H9 (cell line): ENCODE data around the gene ATRIP. TPM values are rescaled to one million over a fixed set of nuclear protein-coding genes. Genes with fewer than 3 reads are reported as not detected.
A peak's percentile ranks its signal among the peaks of the same experiment; 100 is the strongest.

Experiments
- DNase-seq: peaks from one replicate; pipeline ENCODE4 v3.0.0-alpha.2; 2017
- H2AFZ ChIP-seq: one replicate; pipeline ENCODE4 v1.6.1; 2013; ENCODE audit warnings: mild to moderate bottlenecking, low read length, control low read depth, moderate library complexity
- H2AK5ac ChIP-seq: 2 replicates; pipeline ENCODE4 v1.6.1; 2013; ENCODE audit warnings: low read length, control low read depth, mixed read lengths; ENCODE audit not compliant: insufficient read length
- H2BK120ac ChIP-seq: one replicate; pipeline ENCODE4 v1.6.1; 2013; ENCODE audit warnings: low read depth, mild to moderate bottlenecking, low read length, control low read depth, inconsistent platforms; ENCODE audit not compliant: poor library complexity, severe bottlenecking
- H2BK12ac ChIP-seq: 2 replicates; pipeline ENCODE4 v1.6.1; 2013; ENCODE audit warnings: low read length, control low read depth, mixed read lengths, low read depth; ENCODE audit not compliant: insufficient read length
- H2BK15ac ChIP-seq: 2 replicates; pipeline ENCODE4 v1.6.1; 2013; ENCODE audit warnings: low read depth, low read length, control low read depth
- H2BK20ac ChIP-seq: one replicate; pipeline ENCODE4 v1.6.1; 2013; ENCODE audit warnings: low read depth, mild to moderate bottlenecking, low read length, control low read depth, inconsistent platforms; ENCODE audit not compliant: poor library complexity, severe bottlenecking
- H2BK5ac ChIP-seq: 2 replicates; pipeline ENCODE4 v1.6.1; 2013; ENCODE audit warnings: low read length, control low read depth, mixed read lengths; ENCODE audit not compliant: insufficient read length
- H3K14ac ChIP-seq: 2 replicates; pipeline ENCODE4 v1.6.1; 2013; ENCODE audit warnings: low read length, control low read depth; ENCODE audit not compliant: insufficient read depth
- H3K18ac ChIP-seq: 2 replicates; pipeline ENCODE4 v1.6.1; 2013; ENCODE audit warnings: low read depth, mild to moderate bottlenecking, mixed read lengths, low read length, control low read depth; ENCODE audit not compliant: insufficient read length
- H3K23ac ChIP-seq: 2 replicates; pipeline ENCODE4 v1.6.1; 2013; ENCODE audit warnings: low read length, control low read depth, mixed read lengths, low read depth; ENCODE audit not compliant: insufficient read length
- H3K23me2 ChIP-seq: 2 replicates; pipeline ENCODE4 v1.6.1; 2013; ENCODE audit warnings: low read depth, mild to moderate bottlenecking, mixed read lengths, low read length, control low read depth; ENCODE audit not compliant: insufficient read length, poor library complexity, severe bottlenecking
- H3K27ac ChIP-seq: 2 replicates; pipeline ENCODE4 v1.5.1; 2013; ENCODE audit warnings: low read length, control low read depth, mixed read lengths, low read depth; ENCODE audit not compliant: insufficient read length
- H3K27me3 ChIP-seq: 2 replicates; pipeline ENCODE4 v1.6.1; 2013; ENCODE audit warnings: low read length, control low read depth, inconsistent platforms; ENCODE audit not compliant: insufficient read depth
- H3K4ac ChIP-seq: 2 replicates; pipeline ENCODE4 v1.6.1; 2013; ENCODE audit warnings: low read depth, mild to moderate bottlenecking, control low read depth, inconsistent platforms, low read length, moderate library complexity
- H3K4me1 ChIP-seq: 2 replicates; pipeline ENCODE4 v1.6.1; 2013; ENCODE audit warnings: low read length, control low read depth, inconsistent platforms; ENCODE audit not compliant: insufficient read depth
- H3K4me2 ChIP-seq: 2 replicates; pipeline ENCODE4 v1.6.1; 2013; ENCODE audit warnings: low read length, control low read depth, mixed read lengths; ENCODE audit not compliant: insufficient read length, insufficient read depth
- H3K56ac ChIP-seq: 2 replicates; pipeline ENCODE4 v1.6.1; 2013; ENCODE audit warnings: low read depth, mild to moderate bottlenecking, mixed read lengths, low read length, control low read depth; ENCODE audit not compliant: insufficient read length
- H3K79me1 ChIP-seq: 2 replicates; pipeline ENCODE4 v1.6.1; 2013; ENCODE audit warnings: low read depth, mild to moderate bottlenecking, moderate library complexity, low read length, control low read depth, inconsistent platforms; ENCODE audit not compliant: insufficient read depth, poor library complexity, severe bottlenecking
- H3K79me2 ChIP-seq: 2 replicates; pipeline ENCODE4 v1.6.1; 2013; ENCODE audit warnings: low read length, control low read depth, inconsistent platforms; ENCODE audit not compliant: insufficient read depth
- H3K9ac ChIP-seq: 2 replicates; pipeline ENCODE4 v1.6.1; 2013; ENCODE audit warnings: low read length, control low read depth, mixed read lengths; ENCODE audit not compliant: insufficient read length; ENCODE audit errors: extremely low read depth
- H3K9me3 ChIP-seq: one replicate; pipeline ENCODE4 v1.6.1; 2013; ENCODE audit warnings: low read depth, low read length, inconsistent platforms; ENCODE audit not compliant: control insufficient read depth
- H3T11ph ChIP-seq: one replicate; pipeline ENCODE4 v1.6.1; 2013; ENCODE audit warnings: mild to moderate bottlenecking, low read length, control low read depth, inconsistent platforms
- H4K20me1 ChIP-seq: one replicate; pipeline ENCODE4 v1.6.1; 2013; ENCODE audit not compliant: control insufficient read depth, insufficient read length, insufficient read depth
- H4K5ac ChIP-seq: 2 replicates; pipeline ENCODE4 v1.6.1; 2013; ENCODE audit warnings: low read depth, mild to moderate bottlenecking, mixed read lengths, low read length, control low read depth; ENCODE audit not compliant: insufficient read length
- H4K8ac ChIP-seq: replicated peaks from 2 replicates; pipeline ENCODE4 v1.6.1; 2013; ENCODE audit warnings: low read length, control low read depth, mixed read lengths, low read depth; ENCODE audit not compliant: insufficient read length
- H4K91ac ChIP-seq: 2 replicates; pipeline ENCODE4 v1.6.1; 2013; ENCODE audit warnings: low read depth, mild to moderate bottlenecking, moderate library complexity, mixed read lengths, low read length, control low read depth; ENCODE audit not compliant: insufficient read length
- H3K27ac Mint-ChIP-seq, 3 experiments: 2 replicates in 2 of 3; 3 replicates in 1 of 3; pipeline ENCODE4 v1.8.0; 2020 to 2021; ENCODE audit warnings: mixed read lengths in 3 of 3, mild to moderate bottlenecking in 1 of 3, moderate library complexity in 1 of 3
- H3K27me3 Mint-ChIP-seq: 2 replicates; pipeline ENCODE4 v1.8.0; 2021; ENCODE audit warnings: low read depth, mild to moderate bottlenecking, moderate library complexity, mixed read lengths
- H3K36me3 Mint-ChIP-seq, 3 experiments: 2 replicates in 2 of 3; 3 replicates in 1 of 3; pipeline ENCODE4 v1.8.0; 2020 to 2021; ENCODE audit warnings: low read depth in 3 of 3, mixed read lengths in 3 of 3; ENCODE audit not compliant: insufficient read depth in 1 of 3
- H3K4me1 Mint-ChIP-seq, 2 experiments: 2 replicates each; pipeline ENCODE4 v1.8.0; 2020; ENCODE audit warnings: mixed read lengths in 2 of 2
- H3K4me3 Mint-ChIP-seq, 2 experiments: 2 replicates in 1 of 2; 3 replicates in 1 of 2; pipeline ENCODE4 v1.8.0; 2020 to 2021; ENCODE audit warnings: mild to moderate bottlenecking in 2 of 2, mixed read lengths in 2 of 2, moderate library complexity in 1 of 2
- H3K9me3 Mint-ChIP-seq, 2 experiments: 2 replicates in 1 of 2; 3 replicates in 1 of 2; pipeline ENCODE4 v1.8.0; 2020; ENCODE audit warnings: mild to moderate bottlenecking in 2 of 2, mixed read lengths in 2 of 2, moderate library complexity in 1 of 2
- WGBS: extraction: QIAGEN DNeasy Blood & Tissue Kit; methylation state at CpG from one replicate; pipeline ENCODE4 v1.1.7; 2013; ENCODE audit warnings: missing lambda C conversion rate, low lambda C conversion rate, mixed read lengths; ENCODE audit not compliant: insufficient read length; ENCODE audit errors: extremely low coverage; 5-methylcytosine and 5-hydroxymethylcytosine counted together
- total RNA-seq: library from RNA; stranded (reverse); gene quantifications from 2 replicates; pipeline ENCODE4 v1.2.1, GENCODE V29; 2021
- TF ChIP-seq, protein P1 (sequence below): fragments of 200-600 bp; sonication (generic); conservative IDR thresholded peaks from 3 replicates; pipeline ENCODE4 v1.8.0; 2021; ENCODE audit warnings: antibody characterized with exemption, mild to moderate bottlenecking

Gene ATRIP
- total RNA-seq, 1 experiment from 2014 or later, result 16.3 TPM

DNA sequence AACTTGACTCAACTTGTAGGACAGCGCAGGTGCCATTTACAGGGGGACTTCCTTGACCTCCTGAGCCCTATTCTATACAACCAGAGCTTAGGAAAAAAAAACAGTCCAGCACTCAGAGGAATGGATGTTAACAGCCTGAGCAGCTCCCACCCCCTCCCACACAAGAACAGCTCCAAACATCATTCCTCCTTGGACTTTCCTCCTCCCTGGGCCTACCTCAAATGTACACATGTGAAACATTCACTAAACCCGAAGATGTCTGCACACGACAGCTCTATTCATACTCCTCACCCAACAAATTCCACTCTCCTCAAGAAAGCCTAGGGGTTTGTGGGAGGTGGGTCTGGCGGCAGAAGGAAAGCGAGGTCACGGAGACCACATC, 503 bp upstream of the ATRIP start:
- H3K18ac ChIP-seq, result peak overlapping the region; percentile 11
- no peaks in the 10 kb centered on the region for H3K27me3 ChIP-seq
- H2BK15ac ChIP-seq, result no peak overlapping the region
- Mint-ChIP-seq H3K27ac (peak overlapping the region; percentile 31 to 95 (median 65); a peak in 6 of 7 replicates), H3K4me1 (peaks cover 28% of the 10 kb centered on the region in 2 experiments), H3K27me3 (no peaks in the 10 kb centered on the region), H3K9me3 (no peaks in the 10 kb centered on the region), H3K36me3 (peaks cover 18 to 39% (median 26%) of the 10 kb centered on the region in 3 experiments; a peak in 6 of 7 replicates), H3K4me3 (peak overlapping the region; percentile 91 to 94)
- no peak overlapping the region for H3T11ph ChIP-seq
- H3K4ac ChIP-seq, result no peak overlapping the region
- no peak overlapping the region for H2AFZ ChIP-seq
- no peak overlapping the region for H2BK5ac ChIP-seq
- no peak overlapping the region for H2BK12ac ChIP-seq
- TF ChIP-seq, protein P1, sequence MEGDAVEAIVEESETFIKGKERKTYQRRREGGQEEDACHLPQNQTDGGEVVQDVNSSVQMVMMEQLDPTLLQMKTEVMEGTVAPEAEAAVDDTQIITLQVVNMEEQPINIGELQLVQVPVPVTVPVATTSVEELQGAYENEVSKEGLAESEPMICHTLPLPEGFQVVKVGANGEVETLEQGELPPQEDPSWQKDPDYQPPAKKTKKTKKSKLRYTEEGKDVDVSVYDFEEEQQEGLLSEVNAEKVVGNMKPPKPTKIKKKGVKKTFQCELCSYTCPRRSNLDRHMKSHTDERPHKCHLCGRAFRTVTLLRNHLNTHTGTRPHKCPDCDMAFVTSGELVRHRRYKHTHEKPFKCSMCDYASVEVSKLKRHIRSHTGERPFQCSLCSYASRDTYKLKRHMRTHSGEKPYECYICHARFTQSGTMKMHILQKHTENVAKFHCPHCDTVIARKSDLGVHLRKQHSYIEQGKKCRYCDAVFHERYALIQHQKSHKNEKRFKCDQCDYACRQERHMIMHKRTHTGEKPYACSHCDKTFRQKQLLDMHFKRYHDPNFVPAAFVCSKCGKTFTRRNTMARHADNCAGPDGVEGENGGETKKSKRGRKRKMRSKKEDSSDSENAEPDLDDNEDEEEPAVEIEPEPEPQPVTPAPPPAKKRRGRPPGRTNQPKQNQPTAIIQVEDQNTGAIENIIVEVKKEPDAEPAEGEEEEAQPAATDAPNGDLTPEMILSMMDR, result no peak
- H3K9ac ChIP-seq, result peak overlapping the region; percentile 81
- no peaks in the 10 kb centered on the region for H3K4me1 ChIP-seq
- peaks cover 14% of the 10 kb centered on the region for H3K23me2 ChIP-seq
- H2AK5ac ChIP-seq, result no peak overlapping the region
- no peaks in the 10 kb centered on the region for H4K20me1 ChIP-seq
- H3K9me3 ChIP-seq, result no peaks in the 10 kb centered on the region
- H2BK20ac ChIP-seq, result no peak overlapping the region
- H2BK120ac ChIP-seq, result no peak overlapping the region
- no peak for DNase-seq
- H4K91ac ChIP-seq, result no peak overlapping the region
- no peak overlapping the region for H3K27ac ChIP-seq
- peaks cover 5% of the 10 kb centered on the region for H3K79me1 ChIP-seq
- H3K23ac ChIP-seq, result no peak overlapping the region
- H3K4me2 ChIP-seq, result peak overlapping the region; percentile 72
- no peak overlapping the region for H4K5ac ChIP-seq
- WGBS, result no CpG with 5 or more reads among the region's 6 CpGs
- peaks cover 1% of the 10 kb centered on the region; the same call in 1 of the 2 replicates for H3K79me2 ChIP-seq
- no peak overlapping the region for H4K8ac ChIP-seq
- H3K14ac ChIP-seq, result peak overlapping the region; percentile 34; the same call in 1 of the 2 replicates
- no peak overlapping the region for H3K56ac ChIP-seq
